Natural killer cell (primary cell): Measurements from ENCODE around the gene GPBP1L1. TPM values are rescaled to one million over a fixed set of nuclear protein-coding genes. Genes with fewer than 3 reads are reported as not detected.

Source experiments
- ATAC-seq, 3 donors: fragments of 150-1000 bp in 2 of 3; fragments of 200-7000 bp in 1 of 3; cut with Tn5 transposase; 1 replicate in 1 of 3; 2 replicates in 2 of 3; pipeline ENCODE4 v1.10.0; 2021; ENCODE audit warnings: mild to moderate bottlenecking in 2 of 3, moderate library complexity in 2 of 3
- DNase-seq, 2 donors: peaks; one replicate each; pipeline versions ENCODE4 v3.0.0 to v3.0.0-alpha.2; 2013 to 2021; ENCODE audit warnings: mixed read lengths in 1 of 2
- H3K27ac ChIP-seq: one replicate; pipeline ENCODE4 v1.5.1; 2013; ENCODE audit warnings: mild to moderate bottlenecking, low read length
- H3K27me3 ChIP-seq: one replicate; pipeline ENCODE4 v1.6.1; 2013; ENCODE audit warnings: low read length; ENCODE audit not compliant: control insufficient read depth, insufficient read depth
- H3K36me3 ChIP-seq: one replicate; pipeline ENCODE4 v1.6.1; 2013; ENCODE audit warnings: low read length; ENCODE audit not compliant: control insufficient read depth, insufficient read depth
- H3K4me1 ChIP-seq: one replicate; pipeline ENCODE4 v1.6.1; 2013; ENCODE audit warnings: low read length; ENCODE audit not compliant: control insufficient read depth, insufficient read depth
- H3K4me3 ChIP-seq: one replicate; pipeline ENCODE4 v1.5.1; 2013; ENCODE audit warnings: low read length
- H3K9me3 ChIP-seq: one replicate; pipeline ENCODE4 v1.6.1; 2013; ENCODE audit warnings: low read length; ENCODE audit not compliant: control insufficient read depth, insufficient read depth
- H3K27ac Mint-ChIP-seq, 2 donors: one replicate each; pipeline ENCODE4 v1.8.0; 2022; ENCODE audit warnings: mild to moderate bottlenecking in 2 of 2, mixed read lengths in 2 of 2, moderate library complexity in 1 of 2
- H3K27me3 Mint-ChIP-seq, 2 donors: one replicate each; pipeline ENCODE4 v1.8.0; 2022; ENCODE audit warnings: low read depth in 2 of 2, mixed read lengths in 2 of 2
- H3K36me3 Mint-ChIP-seq: one replicate; pipeline ENCODE4 v1.8.0; 2022; ENCODE audit warnings: mixed read lengths
- H3K4me1 Mint-ChIP-seq, 2 donors: one replicate each; pipeline ENCODE4 v1.8.0; 2022; ENCODE audit warnings: mixed read lengths in 2 of 2
- H3K4me3 Mint-ChIP-seq: one replicate; pipeline ENCODE4 v1.8.0; 2022; ENCODE audit warnings: mild to moderate bottlenecking, moderate library complexity, mixed read lengths
- H3K9me3 Mint-ChIP-seq, 2 donors: one replicate each; pipeline ENCODE4 v1.8.0; 2022; ENCODE audit warnings: mixed read lengths in 2 of 2
- WGBS: methylation state at CpG from one replicate; pipeline ENCODE4 v1.1.7; 2013; ENCODE audit warnings: missing lambda C conversion rate; ENCODE audit not compliant: insufficient coverage; 5-methylcytosine and 5-hydroxymethylcytosine counted together
- intact Hi-C: fragments of 100-400 bp; cut with micrococcal nuclease; formaldehyde crosslinking; loops from one replicate; pipeline ENCODE4 v1.14.2; 2022
- total RNA-seq, 4 donors: library from RNA; stranded (reverse); fragments of 120-200 nt in 1 of 4; gene quantifications; one replicate each; pipeline versions ENCODE4 v1.2.3 to v1.2.4, GENCODE V29; 2013 to 2022
- TF ChIP-seq, protein P1 (sequence below): fragments of 200-600 bp; IDR thresholded peaks from one replicate; pipeline ENCODE4 v1.8.0; 2022; ENCODE audit warnings: antibody characterized with exemption

GPBP1L1 gene
- total RNA-seq, 3 donors from 2014 or later (not counting 1 experiment from before 2014, with no cell fraction given), result 144 to 176 (median 153) TPM

DNA sequence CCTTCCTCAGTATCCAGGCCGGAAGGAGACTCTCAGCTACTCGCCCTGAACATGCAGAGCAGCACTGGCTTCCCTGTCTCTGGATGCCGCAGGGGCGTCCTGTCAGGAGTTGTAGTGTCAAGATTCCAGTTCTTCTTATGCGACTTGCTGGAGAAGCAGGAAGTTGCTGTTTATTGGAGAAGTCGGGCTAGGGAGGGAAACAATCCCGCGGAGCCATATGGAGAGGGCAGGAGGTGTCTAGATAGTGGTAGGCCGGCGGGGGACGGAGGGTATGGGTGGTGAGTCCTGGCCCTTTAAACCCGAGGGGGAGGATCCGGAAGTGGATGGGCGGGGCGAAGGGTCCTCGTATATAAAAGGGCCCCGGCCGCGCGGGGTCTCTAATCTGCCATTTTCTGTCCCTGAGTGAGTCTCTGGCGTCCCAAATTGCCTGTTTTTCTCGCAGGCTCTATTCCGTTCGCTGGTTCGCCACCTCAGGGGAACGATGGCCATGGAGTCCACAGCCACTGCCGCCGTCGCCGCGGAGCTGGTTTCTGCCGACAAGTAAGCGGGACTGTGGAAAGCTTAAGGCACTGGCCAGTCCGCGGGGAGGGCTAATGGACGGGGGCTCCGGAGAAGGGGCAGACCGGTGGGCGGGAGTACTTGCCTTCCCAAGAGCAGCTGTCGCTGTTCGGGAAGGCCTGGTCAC, 102.5 kb downstream of the GPBP1L1 start, which contains the start of gene NASP:
TSS of gene NASP (plus strand) at position 376 of the 685 bp plus-strand sequence. CDS start at position 482, 106 bp downstream.
- Histone ChIP-seq H3K27ac (peak within 1 kb of the TSS; percentile 91), H3K27me3 (no peaks in the 10 kb centered on the region), H3K4me1 (peaks cover 27% of the 10 kb centered on the region), H3K36me3 (no peaks in the 10 kb centered on the region), H3K9me3 (no peaks in the 10 kb centered on the region), H3K4me3 (peak within 1 kb of the TSS; percentile 97)
- H3K4me1 Mint-ChIP-seq, result peaks cover 35 to 38% of the 10 kb centered on the region in 2 donors
- ATAC-seq, result peak; percentile 63 to 79 (median 67)
- peak; percentile 91 to 96 for DNase-seq
- WGBS, result under 1% methylated on average over 40 of the region's 41 CpGs
- TF ChIP-seq, protein P1, sequence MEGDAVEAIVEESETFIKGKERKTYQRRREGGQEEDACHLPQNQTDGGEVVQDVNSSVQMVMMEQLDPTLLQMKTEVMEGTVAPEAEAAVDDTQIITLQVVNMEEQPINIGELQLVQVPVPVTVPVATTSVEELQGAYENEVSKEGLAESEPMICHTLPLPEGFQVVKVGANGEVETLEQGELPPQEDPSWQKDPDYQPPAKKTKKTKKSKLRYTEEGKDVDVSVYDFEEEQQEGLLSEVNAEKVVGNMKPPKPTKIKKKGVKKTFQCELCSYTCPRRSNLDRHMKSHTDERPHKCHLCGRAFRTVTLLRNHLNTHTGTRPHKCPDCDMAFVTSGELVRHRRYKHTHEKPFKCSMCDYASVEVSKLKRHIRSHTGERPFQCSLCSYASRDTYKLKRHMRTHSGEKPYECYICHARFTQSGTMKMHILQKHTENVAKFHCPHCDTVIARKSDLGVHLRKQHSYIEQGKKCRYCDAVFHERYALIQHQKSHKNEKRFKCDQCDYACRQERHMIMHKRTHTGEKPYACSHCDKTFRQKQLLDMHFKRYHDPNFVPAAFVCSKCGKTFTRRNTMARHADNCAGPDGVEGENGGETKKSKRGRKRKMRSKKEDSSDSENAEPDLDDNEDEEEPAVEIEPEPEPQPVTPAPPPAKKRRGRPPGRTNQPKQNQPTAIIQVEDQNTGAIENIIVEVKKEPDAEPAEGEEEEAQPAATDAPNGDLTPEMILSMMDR, result no peak
- no peaks in the 10 kb centered on the region for H3K9me3 Mint-ChIP-seq
- intact Hi-C loops, result loop anchor here (1.0 to 10.0 kb wide), 5 partner anchors 33 to 849 kb away; partner anchors contain the start of genes AKR1A1, CCDC163, GPBP1L1 and KIF2C
- H3K27ac Mint-ChIP-seq, result peak within 1 kb of the TSS; percentile 92 to 99
- peak within 1 kb of the TSS; percentile 99 for H3K4me3 Mint-ChIP-seq
- no peaks in the 10 kb centered on the region for H3K27me3 Mint-ChIP-seq
- peaks cover 5% of the 10 kb centered on the region for H3K36me3 Mint-ChIP-seq

DNA sequence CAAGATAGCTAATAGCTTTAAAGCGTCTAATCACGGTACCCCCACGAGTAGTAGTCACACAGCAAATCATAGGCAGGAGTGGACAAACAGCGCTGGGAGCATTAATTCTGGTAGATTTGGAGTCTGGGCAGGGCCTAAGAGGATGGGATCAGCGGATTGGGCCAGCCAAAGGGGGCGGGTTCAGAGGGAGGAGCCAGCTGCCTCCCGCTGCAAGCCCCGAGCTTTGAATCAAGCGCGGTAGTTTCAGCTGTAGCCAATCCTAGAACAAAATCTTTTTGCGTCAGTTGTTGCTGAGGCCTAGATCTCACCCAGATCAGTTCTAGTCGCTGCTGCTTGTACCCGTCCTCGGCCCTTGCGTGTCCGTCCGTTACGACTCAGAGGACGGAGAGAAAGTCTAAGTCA, 103.1 kb downstream of the GPBP1L1 start:
- Histone ChIP-seq H3K27me3 (no peaks in the 10 kb centered on the region), H3K27ac (peak overlapping the region; percentile 91), H3K9me3 (no peaks in the 10 kb centered on the region), H3K4me3 (peak overlapping the region; percentile 97), H3K4me1 (peaks cover 27% of the 10 kb centered on the region), H3K36me3 (no peaks in the 10 kb centered on the region)
- DNase-seq, result peak; percentile 89 to 98
- Mint-ChIP-seq H3K4me1 (peaks cover 35 to 38% of the 10 kb centered on the region in 2 donors), H3K4me3 (peak overlapping the region; percentile 99), H3K27me3 (no peaks in the 10 kb centered on the region), H3K27ac (peak overlapping the region; percentile 92 to 99), H3K9me3 (no peaks in the 10 kb centered on the region), H3K36me3 (peaks cover 5% of the 10 kb centered on the region)
- TF ChIP-seq, protein P1, result no peak
- intact Hi-C loops, result loop anchor here (5.0 to 10.0 kb wide), 2 partner anchors 246 to 848 kb away; partner anchors contain the start of genes KIF2C and RNU5D-1
- ATAC-seq, result peak; percentile 79 to 91 (median 79)
- WGBS, result under 1% methylated on average over 19 of the region's 19 CpGs

Other genes starting within 250 kb of the GPBP1L1 start
- 1 to 10 TPM; 5.1 to 7.4 (median 6.0) TPM for gene TESK2, start 195.4 kb downstream of the GPBP1L1 start, total RNA-seq
- 1 to 10 TPM; 3.0 to 6.9 (median 5.8) TPM for gene CCDC163, start 186.5 kb downstream of the GPBP1L1 start, total RNA-seq
- 1 to 10 TPM in 1 of 3 donors, under 1 TPM in 2; 0.73 to 1.5 (median 0.88) TPM for gene MMACHC, start 186.2 kb downstream of the GPBP1L1 start, total RNA-seq
- 10 to 100 TPM; 24.8 to 39.1 (median 30.6) TPM for gene PRDX1, start 164.6 kb downstream of the GPBP1L1 start, total RNA-seq
- 10 to 100 TPM; 45.7 to 54.2 (median 53.9) TPM for gene AKR1A1, start 135.7 kb downstream of the GPBP1L1 start, total RNA-seq
- gene NASP, start 102.5 kb downstream of the GPBP1L1 start, total RNA-seq, result 100 to 1,000 TPM; 109 to 171 (median 121) TPM
- gene CCDC17, start 62.5 kb downstream of the GPBP1L1 start, total RNA-seq, result 1 to 10 TPM; 2.9 to 4.5 (median 3.3) TPM
- gene TMEM69, start 1.6 kb upstream of the GPBP1L1 start, total RNA-seq, result 10 to 100 TPM in 1 of 3 donors, 1 to 10 TPM in 2; 8.8 to 14.2 (median 9.3) TPM
- gene IPP, start 64.1 kb upstream of the GPBP1L1 start, total RNA-seq, result 10 to 100 TPM; 15.3 to 20.8 (median 19.1) TPM
- gene MAST2, start 117.1 kb upstream of the GPBP1L1 start, total RNA-seq, result 10 to 100 TPM; 25.3 to 28.6 (median 27.9) TPM